SK-N-SH treated with all-trans-retinoic acid at 6 μM for 48 hours (cell line): Measurements from ENCODE around the gene CUL1.

Experiments used
- ARNTL ChIP-seq: fragments of 450-650 bp; formaldehyde crosslinking; IDR thresholded peaks from 2 replicates; pipeline ENCODE4 v1.5.0; 2020; ENCODE audit warnings: low read depth, mild to moderate bottlenecking, moderate library complexity, borderline replicate concordance
- BACH2 ChIP-seq: fragments of 250-450 bp; sonication (Bioruptor Pico); IDR thresholded peaks from 2 replicates; pipeline ENCODE4 v1.9.0; 2021; ENCODE audit warnings: mild to moderate bottlenecking, borderline replicate concordance
- CSDC2 ChIP-seq: fragments of 250-450 bp; sonication (Bioruptor Pico); IDR thresholded peaks from 2 replicates; pipeline ENCODE4 v1.5.0; 2020; ENCODE audit warnings: mild to moderate bottlenecking, moderate library complexity
- ESRRG ChIP-seq: fragments of 250-450 bp; sonication (Bioruptor Pico); IDR thresholded peaks from 2 replicates; pipeline ENCODE4 v1.6.1; 2021; ENCODE audit warnings: mild to moderate bottlenecking
- PPARA ChIP-seq: fragments of 250-450 bp; sonication (Bioruptor Pico); IDR thresholded peaks from 2 replicates; pipeline ENCODE4 v1.5.0; 2020; ENCODE audit warnings: mild to moderate bottlenecking, borderline replicate concordance
- TCF4 ChIP-seq: fragments of 250-450 bp; sonication (Bioruptor Pico); IDR thresholded peaks from 2 replicates; pipeline ENCODE4 v1.8.0; 2021; ENCODE audit warnings: mild to moderate bottlenecking, moderate library complexity, borderline replicate concordance
- ZFP3 ChIP-seq: fragments of 250-450 bp; sonication (Bioruptor Pico); IDR thresholded peaks from 2 replicates; pipeline ENCODE4 v1.5.0; 2020; ENCODE audit warnings: mild to moderate bottlenecking, moderate library complexity
- ZFP30 ChIP-seq: fragments of 450-650 bp; formaldehyde crosslinking; IDR thresholded peaks from 2 replicates; pipeline ENCODE4 v1.5.0; 2022; ENCODE audit warnings: mild to moderate bottlenecking, moderate library complexity
- TF ChIP-seq, protein P1 (sequence below): fragments of 250-450 bp; sonication (Bioruptor Pico); IDR thresholded peaks from 2 replicates; pipeline ENCODE4 v1.8.0; 2020; ENCODE audit warnings: mild to moderate bottlenecking, moderate library complexity, borderline replicate concordance
- TF ChIP-seq, protein P2 (sequence below): fragments of 250-450 bp; sonication (Bioruptor Pico); IDR thresholded peaks from 2 replicates; pipeline ENCODE4 v1.5.0; 2020; ENCODE audit warnings: mild to moderate bottlenecking, moderate library complexity

DNA sequence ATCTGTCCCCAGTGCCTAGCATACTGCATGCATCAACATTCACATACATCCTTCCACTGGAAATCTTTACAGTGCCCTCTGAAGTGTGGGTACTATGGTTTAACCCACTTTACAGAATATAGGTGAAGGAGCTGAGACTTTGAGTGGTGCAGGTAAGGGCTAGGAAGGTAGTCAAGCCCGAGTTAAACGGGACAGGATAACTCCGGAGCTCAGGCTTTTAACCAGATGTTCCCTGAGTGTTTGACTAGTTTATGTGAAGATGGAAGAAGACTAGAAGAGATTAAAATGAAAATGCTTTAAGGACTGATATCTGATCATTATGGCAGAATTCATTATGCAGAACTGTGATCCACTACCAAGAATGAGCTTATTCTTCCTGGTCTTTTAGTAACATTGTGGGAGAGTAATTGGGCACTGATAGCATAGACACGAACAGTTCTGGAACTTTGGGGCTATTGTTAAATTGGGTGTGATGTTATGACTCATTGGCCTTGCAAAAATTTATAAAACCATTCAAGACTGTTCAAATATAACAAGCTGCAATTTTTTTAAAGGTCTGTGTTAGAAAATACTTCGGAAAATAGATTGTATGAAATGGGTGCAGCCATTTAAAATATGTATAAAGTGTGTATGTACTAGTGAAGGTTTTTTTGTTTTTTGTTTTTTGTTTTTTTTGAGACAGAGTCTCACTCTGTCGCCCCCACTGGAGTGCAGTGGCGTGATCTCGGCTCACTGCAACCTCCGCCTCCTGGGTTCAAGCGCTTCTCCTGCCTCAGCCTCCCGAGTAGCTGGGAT lies 4.4 kb downstream of the CUL1 start:
- no peak for TF ChIP-seq ZFP3 (CRISPR knock-in tag)
- TF ChIP-seq, protein P1, sequence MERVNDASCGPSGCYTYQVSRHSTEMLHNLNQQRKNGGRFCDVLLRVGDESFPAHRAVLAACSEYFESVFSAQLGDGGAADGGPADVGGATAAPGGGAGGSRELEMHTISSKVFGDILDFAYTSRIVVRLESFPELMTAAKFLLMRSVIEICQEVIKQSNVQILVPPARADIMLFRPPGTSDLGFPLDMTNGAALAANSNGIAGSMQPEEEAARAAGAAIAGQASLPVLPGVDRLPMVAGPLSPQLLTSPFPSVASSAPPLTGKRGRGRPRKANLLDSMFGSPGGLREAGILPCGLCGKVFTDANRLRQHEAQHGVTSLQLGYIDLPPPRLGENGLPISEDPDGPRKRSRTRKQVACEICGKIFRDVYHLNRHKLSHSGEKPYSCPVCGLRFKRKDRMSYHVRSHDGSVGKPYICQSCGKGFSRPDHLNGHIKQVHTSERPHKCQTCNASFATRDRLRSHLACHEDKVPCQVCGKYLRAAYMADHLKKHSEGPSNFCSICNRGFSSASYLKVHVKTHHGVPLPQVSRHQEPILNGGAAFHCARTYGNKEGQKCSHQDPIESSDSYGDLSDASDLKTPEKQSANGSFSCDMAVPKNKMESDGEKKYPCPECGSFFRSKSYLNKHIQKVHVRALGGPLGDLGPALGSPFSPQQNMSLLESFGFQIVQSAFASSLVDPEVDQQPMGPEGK (CRISPR knock-in tag) = no peak
- TF ChIP-seq ESRRG = no peak
- no peak for TF ChIP-seq ARNTL (CRISPR knock-in tag)
- TF ChIP-seq PPARA (CRISPR knock-in tag) = no peak
- no peak for TF ChIP-seq CSDC2 (CRISPR knock-in tag)
- TF ChIP-seq, protein P2, sequence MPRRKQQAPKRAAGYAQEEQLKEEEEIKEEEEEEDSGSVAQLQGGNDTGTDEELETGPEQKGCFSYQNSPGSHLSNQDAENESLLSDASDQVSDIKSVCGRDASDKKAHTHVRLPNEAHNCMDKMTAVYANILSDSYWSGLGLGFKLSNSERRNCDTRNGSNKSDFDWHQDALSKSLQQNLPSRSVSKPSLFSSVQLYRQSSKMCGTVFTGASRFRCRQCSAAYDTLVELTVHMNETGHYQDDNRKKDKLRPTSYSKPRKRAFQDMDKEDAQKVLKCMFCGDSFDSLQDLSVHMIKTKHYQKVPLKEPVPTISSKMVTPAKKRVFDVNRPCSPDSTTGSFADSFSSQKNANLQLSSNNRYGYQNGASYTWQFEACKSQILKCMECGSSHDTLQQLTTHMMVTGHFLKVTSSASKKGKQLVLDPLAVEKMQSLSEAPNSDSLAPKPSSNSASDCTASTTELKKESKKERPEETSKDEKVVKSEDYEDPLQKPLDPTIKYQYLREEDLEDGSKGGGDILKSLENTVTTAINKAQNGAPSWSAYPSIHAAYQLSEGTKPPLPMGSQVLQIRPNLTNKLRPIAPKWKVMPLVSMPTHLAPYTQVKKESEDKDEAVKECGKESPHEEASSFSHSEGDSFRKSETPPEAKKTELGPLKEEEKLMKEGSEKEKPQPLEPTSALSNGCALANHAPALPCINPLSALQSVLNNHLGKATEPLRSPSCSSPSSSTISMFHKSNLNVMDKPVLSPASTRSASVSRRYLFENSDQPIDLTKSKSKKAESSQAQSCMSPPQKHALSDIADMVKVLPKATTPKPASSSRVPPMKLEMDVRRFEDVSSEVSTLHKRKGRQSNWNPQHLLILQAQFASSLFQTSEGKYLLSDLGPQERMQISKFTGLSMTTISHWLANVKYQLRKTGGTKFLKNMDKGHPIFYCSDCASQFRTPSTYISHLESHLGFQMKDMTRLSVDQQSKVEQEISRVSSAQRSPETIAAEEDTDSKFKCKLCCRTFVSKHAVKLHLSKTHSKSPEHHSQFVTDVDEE (CRISPR knock-in tag) = no peak
- no peak for TF ChIP-seq BACH2 (CRISPR knock-in tag)
- no peak for TF ChIP-seq ZFP30 (CRISPR knock-in tag)
- no peak for TF ChIP-seq TCF4 (CRISPR knock-in tag)
